ENCODE results near the gene EPC2.

EPC2 gene

GRCh38 chr2:148614014-148614321, 30.6 kb upstream of the EPC2 start:
- peaks cover 0 to 9% of the 10 kb centered on the region in 2 donors for H3K4me1 ChIP-seq (ENCODE audit: control insufficient read depth in 1 of 2, insufficient read depth in 2 of 2, low read length in 2 of 2)
- H3K4me3 ChIP-seq (ENCODE audit: low read depth in 1 of 2, low read length in 2 of 2), result no peak overlapping the region
- no peaks in the 10 kb centered on the region for H3K36me3 ChIP-seq (ENCODE audit: control insufficient read depth in 1 of 2, insufficient read depth in 2 of 2, low read length in 2 of 2)
- no peak overlapping the region for H3K27ac ChIP-seq (ENCODE audit: low read depth, low read length)
- no peak overlapping the region for H3K9ac ChIP-seq (ENCODE audit: low read depth in 1 of 2, low read length in 2 of 2)
- H3K27me3 ChIP-seq (ENCODE audit: control insufficient read depth in 1 of 2, insufficient read depth in 2 of 2, low read length in 2 of 2), result peaks cover 0 to 6% of the 10 kb centered on the region in 2 donors
- H3K9me3 ChIP-seq (ENCODE audit: control insufficient read depth in 1 of 2, low read length in 2 of 2), result no peaks in the 10 kb centered on the region

GRCh38 chr2:148614322-148615049, 30.1 kb upstream of the EPC2 start:
- Histone ChIP-seq H3K27me3 (ENCODE audit: control insufficient read depth in 1 of 2, insufficient read depth in 2 of 2, low read length in 2 of 2) (peaks cover 0 to 6% of the 10 kb centered on the region in 2 donors), H3K4me1 (ENCODE audit: control insufficient read depth in 1 of 2, insufficient read depth in 2 of 2, low read length in 2 of 2) (peaks cover 0 to 9% of the 10 kb centered on the region in 2 donors), H3K4me3 (ENCODE audit: low read depth in 1 of 2, low read length in 2 of 2) (no peak overlapping the region), H3K36me3 (ENCODE audit: control insufficient read depth in 1 of 2, insufficient read depth in 2 of 2, low read length in 2 of 2) (no peaks in the 10 kb centered on the region), H3K9me3 (ENCODE audit: control insufficient read depth in 1 of 2, low read length in 2 of 2) (no peaks in the 10 kb centered on the region), H3K27ac (ENCODE audit: low read depth, low read length) (no peak overlapping the region), H3K9ac (ENCODE audit: low read depth in 1 of 2, low read length in 2 of 2) (no peak overlapping the region)

- Histone ChIP-seq H3K27ac (ENCODE audit: low read depth, low read length) (no peak overlapping the region), H3K9me3 (ENCODE audit: control insufficient read depth in 1 of 2, low read length in 2 of 2) (no peaks in the 10 kb centered on the region), H3K4me1 (ENCODE audit: control insufficient read depth in 1 of 2, insufficient read depth in 2 of 2, low read length in 2 of 2) (peaks cover 0 to 9% of the 10 kb centered on the region in 2 donors), H3K27me3 (ENCODE audit: control insufficient read depth in 1 of 2, insufficient read depth in 2 of 2, low read length in 2 of 2) (peaks cover 0 to 6% of the 10 kb centered on the region in 2 donors), H3K4me3 (ENCODE audit: low read depth in 1 of 2, low read length in 2 of 2) (no peak overlapping the region), H3K9ac (ENCODE audit: low read depth in 1 of 2, low read length in 2 of 2) (no peak overlapping the region), H3K36me3 (ENCODE audit: control insufficient read depth in 1 of 2, insufficient read depth in 2 of 2, low read length in 2 of 2) (no peaks in the 10 kb centered on the region)
These were observed 29.1 kb upstream of the EPC2 start for GRCh38 chr2:148615381-148615841.

- no peaks in the 10 kb centered on the region for H3K36me3 ChIP-seq (ENCODE audit: control insufficient read depth in 1 of 2, insufficient read depth in 2 of 2, low read length in 2 of 2)
These were observed 27.9 kb upstream of the EPC2 start for GRCh38 chr2:148616662-148617061.

GRCh38 chr2:148617219-148617618, 27.3 kb upstream of the EPC2 start:
- Histone ChIP-seq H3K27me3 (ENCODE audit: control insufficient read depth in 1 of 2, insufficient read depth in 2 of 2, low read length in 2 of 2) (peaks cover 0 to 6% of the 10 kb centered on the region in 2 donors), H3K9ac (ENCODE audit: low read depth in 1 of 2, low read length in 2 of 2) (no peak overlapping the region), H3K9me3 (ENCODE audit: control insufficient read depth in 1 of 2, low read length in 2 of 2) (no peaks in the 10 kb centered on the region), H3K4me3 (ENCODE audit: low read depth in 1 of 2, low read length in 2 of 2) (no peak overlapping the region), H3K36me3 (ENCODE audit: control insufficient read depth in 1 of 2, insufficient read depth in 2 of 2, low read length in 2 of 2) (no peaks in the 10 kb centered on the region), H3K27ac (ENCODE audit: low read depth, low read length) (no peak overlapping the region), H3K4me1 (ENCODE audit: control insufficient read depth in 1 of 2, insufficient read depth in 2 of 2, low read length in 2 of 2) (peaks cover 0 to 9% of the 10 kb centered on the region in 2 donors)

More at GRCh38 chr2:148616662-148617061, 27.9 kb upstream of the EPC2 start:
- H3K4me3 ChIP-seq (ENCODE audit: low read depth in 1 of 2, low read length in 2 of 2), result no peak overlapping the region
- H3K27ac ChIP-seq (ENCODE audit: low read depth, low read length), result no peak overlapping the region
- H3K27me3 ChIP-seq (ENCODE audit: control insufficient read depth in 1 of 2, insufficient read depth in 2 of 2, low read length in 2 of 2), result peaks cover 0 to 6% of the 10 kb centered on the region in 2 donors
- peaks cover 0 to 9% of the 10 kb centered on the region in 2 donors for H3K4me1 ChIP-seq (ENCODE audit: control insufficient read depth in 1 of 2, insufficient read depth in 2 of 2, low read length in 2 of 2)
- H3K9me3 ChIP-seq (ENCODE audit: control insufficient read depth in 1 of 2, low read length in 2 of 2), result no peaks in the 10 kb centered on the region
- H3K9ac ChIP-seq (ENCODE audit: low read depth in 1 of 2, low read length in 2 of 2), result no peak overlapping the region

- Histone ChIP-seq H3K27ac (ENCODE audit: low read depth, low read length) (no peak overlapping the region), H3K36me3 (ENCODE audit: control insufficient read depth in 1 of 2, insufficient read depth in 2 of 2, low read length in 2 of 2) (no peaks in the 10 kb centered on the region), H3K27me3 (ENCODE audit: control insufficient read depth in 1 of 2, insufficient read depth in 2 of 2, low read length in 2 of 2) (peaks cover 0 to 6% of the 10 kb centered on the region in 2 donors), H3K4me1 (ENCODE audit: control insufficient read depth in 1 of 2, insufficient read depth in 2 of 2, low read length in 2 of 2) (no peaks in the 10 kb centered on the region), H3K4me3 (ENCODE audit: low read depth in 1 of 2, low read length in 2 of 2) (no peak overlapping the region), H3K9me3 (ENCODE audit: control insufficient read depth in 1 of 2, low read length in 2 of 2) (no peaks in the 10 kb centered on the region), H3K9ac (ENCODE audit: low read depth in 1 of 2, low read length in 2 of 2) (no peak overlapping the region)
These were observed 24.9 kb upstream of the EPC2 start for GRCh38 chr2:148619560-148620195.

GRCh38 chr2:148622366-148622765, 22.2 kb upstream of the EPC2 start:
- H3K4me1 ChIP-seq (ENCODE audit: control insufficient read depth in 1 of 2, insufficient read depth in 2 of 2, low read length in 2 of 2), result no peaks in the 10 kb centered on the region
- H3K27me3 ChIP-seq (ENCODE audit: control insufficient read depth in 1 of 2, insufficient read depth in 2 of 2, low read length in 2 of 2), result no peaks in the 10 kb centered on the region
- no peaks in the 10 kb centered on the region for H3K36me3 ChIP-seq (ENCODE audit: control insufficient read depth in 1 of 2, insufficient read depth in 2 of 2, low read length in 2 of 2)
- H3K4me3 ChIP-seq (ENCODE audit: low read depth in 1 of 2, low read length in 2 of 2), result no peak overlapping the region
- H3K9ac ChIP-seq (ENCODE audit: low read depth in 1 of 2, low read length in 2 of 2), result no peak overlapping the region
- no peaks in the 10 kb centered on the region for H3K9me3 ChIP-seq (ENCODE audit: control insufficient read depth in 1 of 2, low read length in 2 of 2)
- no peak overlapping the region for H3K27ac ChIP-seq (ENCODE audit: low read depth, low read length)

GRCh38 chr2:148623086-148623485, 21.5 kb upstream of the EPC2 start:
- Histone ChIP-seq H3K4me3 (ENCODE audit: low read depth in 1 of 2, low read length in 2 of 2) (no peak overlapping the region), H3K4me1 (ENCODE audit: control insufficient read depth in 1 of 2, insufficient read depth in 2 of 2, low read length in 2 of 2) (no peaks in the 10 kb centered on the region), H3K27me3 (ENCODE audit: control insufficient read depth in 1 of 2, insufficient read depth in 2 of 2, low read length in 2 of 2) (no peaks in the 10 kb centered on the region), H3K9ac (ENCODE audit: low read depth in 1 of 2, low read length in 2 of 2) (no peak overlapping the region), H3K27ac (ENCODE audit: low read depth, low read length) (no peak overlapping the region), H3K9me3 (ENCODE audit: control insufficient read depth in 1 of 2, low read length in 2 of 2) (no peaks in the 10 kb centered on the region), H3K36me3 (ENCODE audit: control insufficient read depth in 1 of 2, insufficient read depth in 2 of 2, low read length in 2 of 2) (no peaks in the 10 kb centered on the region)

GRCh38 chr2:148627224-148627623, 17.3 kb upstream of the EPC2 start:
- no peaks in the 10 kb centered on the region for H3K4me1 ChIP-seq (ENCODE audit: control insufficient read depth in 1 of 2, insufficient read depth in 2 of 2, low read length in 2 of 2)
- no peak overlapping the region for H3K27ac ChIP-seq (ENCODE audit: low read depth, low read length)
- H3K4me3 ChIP-seq (ENCODE audit: low read depth in 1 of 2, low read length in 2 of 2), result no peak overlapping the region
- no peaks in the 10 kb centered on the region for H3K36me3 ChIP-seq (ENCODE audit: control insufficient read depth in 1 of 2, insufficient read depth in 2 of 2, low read length in 2 of 2)
- no peak overlapping the region for H3K9ac ChIP-seq (ENCODE audit: low read depth in 1 of 2, low read length in 2 of 2)
- H3K9me3 ChIP-seq (ENCODE audit: control insufficient read depth in 1 of 2, low read length in 2 of 2), result no peaks in the 10 kb centered on the region
- no peaks in the 10 kb centered on the region for H3K27me3 ChIP-seq (ENCODE audit: control insufficient read depth in 1 of 2, insufficient read depth in 2 of 2, low read length in 2 of 2)

- no peaks in the 10 kb centered on the region for H3K4me1 ChIP-seq (ENCODE audit: control insufficient read depth in 1 of 2, insufficient read depth in 2 of 2, low read length in 2 of 2)
- no peak overlapping the region for H3K4me3 ChIP-seq (ENCODE audit: low read depth in 1 of 2, low read length in 2 of 2)
- peaks cover 3 to 4% of the 10 kb centered on the region in 2 donors for H3K27me3 ChIP-seq (ENCODE audit: control insufficient read depth in 1 of 2, insufficient read depth in 2 of 2, low read length in 2 of 2)
- H3K9ac ChIP-seq (ENCODE audit: low read depth in 1 of 2, low read length in 2 of 2), result no peak overlapping the region
- H3K9me3 ChIP-seq (ENCODE audit: control insufficient read depth in 1 of 2, low read length in 2 of 2), result no peaks in the 10 kb centered on the region
- no peak overlapping the region for H3K27ac ChIP-seq (ENCODE audit: low read depth, low read length)
- H3K36me3 ChIP-seq (ENCODE audit: control insufficient read depth in 1 of 2, insufficient read depth in 2 of 2, low read length in 2 of 2), result no peaks in the 10 kb centered on the region
These were observed 9.8 kb upstream of the EPC2 start for GRCh38 chr2:148634749-148635148.

All from duodenal mucosa (tissue), 2 donors.